Neural cell (in vitro differentiated cells): Measurements from ENCODE around the gene EPHA1.

ENCODE experiments used
- CTCF ChIP-seq: fragments of 450-650 bp; IDR thresholded peaks from 2 replicates; pipeline ENCODE4 v1.5.1; 2014; ENCODE audit warnings: antibody characterized with exemption, mild to moderate bottlenecking, moderate library complexity; ENCODE audit not compliant: poor library complexity, severe bottlenecking
- EP300 ChIP-seq: fragments of 450-650 bp; conservative IDR thresholded peaks from 2 replicates; pipeline ENCODE4 v1.6.1; 2014; ENCODE audit warnings: antibody characterized with exemption, mild to moderate bottlenecking, moderate library complexity; ENCODE audit not compliant: poor library complexity, severe bottlenecking
- EZH2 ChIP-seq: fragments of 200-600, 300-800 bp; shearing (Covaris generic), sonication (generic); IDR thresholded peaks from 2 replicates; pipeline ENCODE4 v1.6.1; 2014; ENCODE audit warnings: antibody characterized with exemption, low read length, borderline replicate concordance, mild to moderate bottlenecking; ENCODE audit not compliant: insufficient read depth, poor library complexity, severe bottlenecking
- POLR2AphosphoS5 ChIP-seq: IDR thresholded peaks from 2 replicates; pipeline ENCODE4 v1.6.1; 2012
- RAD21 ChIP-seq: fragments of 450-650 bp; conservative IDR thresholded peaks from 2 replicates; pipeline ENCODE4 v1.6.1; 2014; ENCODE audit warnings: antibody characterized with exemption, mild to moderate bottlenecking, moderate library complexity
- REST ChIP-seq: IDR thresholded peaks from 2 replicates; pipeline ENCODE4 v1.6.1; 2012; ENCODE audit warnings: borderline replicate concordance
- TAF1 ChIP-seq: IDR thresholded peaks from 2 replicates; pipeline ENCODE4 v1.6.1; 2012; ENCODE audit warnings: low read depth

DNA sequence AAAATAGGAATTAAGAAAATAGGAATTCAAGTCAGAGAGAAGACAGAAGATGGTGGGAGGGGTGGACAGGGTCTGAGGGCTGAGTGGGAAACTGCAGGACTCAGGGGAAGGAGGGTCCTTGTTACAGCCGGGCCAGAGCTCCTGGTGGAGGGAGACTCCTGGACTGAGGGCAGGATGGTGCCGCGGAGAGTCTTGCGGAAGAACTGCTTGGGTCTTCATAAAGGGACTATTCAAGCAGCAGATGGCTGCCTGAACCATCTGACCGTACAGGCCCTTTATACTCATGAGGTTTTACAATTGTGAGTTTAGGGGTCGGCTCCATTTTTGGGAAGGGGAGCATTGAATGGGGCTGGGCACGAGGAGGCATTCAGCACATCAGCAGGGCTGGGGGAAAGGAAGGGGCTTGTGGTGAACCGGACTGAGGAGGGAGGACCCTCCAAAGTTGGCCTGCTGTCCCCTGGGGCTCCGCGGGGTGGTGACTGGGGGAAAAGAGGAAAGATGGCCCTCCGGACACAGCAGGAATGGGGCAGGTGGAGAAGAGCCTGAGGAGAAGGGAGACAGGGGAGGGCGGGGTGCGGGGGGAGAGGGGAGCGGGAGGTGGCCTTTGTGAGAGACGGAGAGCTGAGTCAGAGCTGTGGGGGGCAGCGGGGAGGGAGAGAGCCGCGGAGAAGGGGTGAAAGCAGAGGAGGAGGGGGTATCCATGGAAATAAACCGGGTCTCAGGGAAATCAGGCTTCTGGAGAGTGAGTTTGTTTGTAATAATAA, 47.7 kb downstream of the EPHA1 start:
- no peak for TF ChIP-seq EZH2
- TF ChIP-seq CTCF = no peak
- TF ChIP-seq TAF1 = no peak
- TF ChIP-seq POLR2AphosphoS5 = peak; percentile 40
- TF ChIP-seq EP300 = no peak
- TF ChIP-seq RAD21 = no peak
- TF ChIP-seq REST = no peak
